Naive thymus-derived CD4-positive, alpha-beta T cell (primary cell): ENCODE results near the gene PAPLN. TPM values are rescaled to one million over a fixed set of nuclear protein-coding genes. Genes with fewer than 3 reads are reported as not detected.

Experiments
- ATAC-seq: fragments of 150-1000 bp; cut with Tn5 transposase; 2 replicates; pipeline ENCODE4 v1.10.0; 2021; ENCODE audit warnings: mild to moderate bottlenecking, moderate library complexity
- CTCF ChIA-PET: fragments of 350-600 bp; sonication (Branson Sonifier 250); formaldehyde crosslinking; loops from one replicate; lab custom pipeline; 2021; ENCODE audit warnings: antibody characterized with exemption; lab: Charles Lee
- POLR2A ChIA-PET: fragments of 350-600 bp; sonication (Branson Sonifier 250); formaldehyde crosslinking; loops from one replicate; lab custom pipeline; 2021; ENCODE audit warnings: antibody characterized with exemption, inconsistent platforms; lab: Charles Lee
- DNase-seq, 9 donors: peaks; one replicate each; pipeline versions ENCODE4 v3.0.0 to v3.0.0-alpha.2; 2020 to 2022; ENCODE audit warnings: mixed read lengths in 1 of 9
- H3K27ac ChIP-seq: one replicate; pipeline ENCODE4 v1.7.0; 2013; ENCODE audit warnings: mild to moderate bottlenecking, low read depth, low read length, moderate library complexity
- H3K27me3 ChIP-seq, 2 donors: one replicate each; pipeline ENCODE4 v1.7.0; 2013; ENCODE audit warnings: low read length in 2 of 2, mild to moderate bottlenecking in 2 of 2, moderate library complexity in 2 of 2; ENCODE audit not compliant: control insufficient read depth in 2 of 2, insufficient read depth in 2 of 2
- H3K36me3 ChIP-seq, 3 experiments: 1 replicate in 2 of 3; 2 replicates in 1 of 3; pipeline ENCODE4 v1.7.0; 2013; ENCODE audit warnings: low read length in 3 of 3, mild to moderate bottlenecking in 3 of 3, moderate library complexity in 1 of 3; ENCODE audit not compliant: insufficient read depth in 3 of 3, control insufficient read depth in 2 of 3
- H3K4me1 ChIP-seq, 2 donors: one replicate each; pipeline ENCODE4 v1.7.0; 2013; ENCODE audit warnings: low read length in 2 of 2, mild to moderate bottlenecking in 2 of 2, moderate library complexity in 1 of 2; ENCODE audit not compliant: control insufficient read depth in 2 of 2, insufficient read depth in 2 of 2
- H3K4me3 ChIP-seq: 2 replicates; pipeline ENCODE4 v1.7.0; 2013; ENCODE audit warnings: mild to moderate bottlenecking, low read length
- H3K9me3 ChIP-seq, 3 experiments: 1 replicate in 2 of 3; 2 replicates in 1 of 3; pipeline ENCODE4 v1.7.0; 2013; ENCODE audit warnings: low read length in 3 of 3; ENCODE audit not compliant: control insufficient read depth in 2 of 3
- H3K27ac Mint-ChIP-seq, 9 donors: one replicate each; pipeline ENCODE4 v1.8.0; 2020 to 2022; ENCODE audit warnings: mixed read lengths in 9 of 9, mild to moderate bottlenecking in 8 of 9, moderate library complexity in 5 of 9, inconsistent platforms in 2 of 9
- H3K27me3 Mint-ChIP-seq, 5 donors: one replicate each; pipeline ENCODE4 v1.8.0; 2021 to 2022; ENCODE audit warnings: mixed read lengths in 5 of 5, mild to moderate bottlenecking in 1 of 5
- H3K36me3 Mint-ChIP-seq, 5 donors: one replicate each; pipeline ENCODE4 v1.8.0; 2020 to 2022; ENCODE audit warnings: mixed read lengths in 5 of 5, mild to moderate bottlenecking in 3 of 5, inconsistent platforms in 1 of 5
- H3K4me1 Mint-ChIP-seq, 7 donors: one replicate each; pipeline ENCODE4 v1.8.0; 2020 to 2022; ENCODE audit warnings: mixed read lengths in 7 of 7, mild to moderate bottlenecking in 3 of 7, inconsistent platforms in 1 of 7
- H3K4me3 Mint-ChIP-seq, 10 donors: one replicate each; pipeline ENCODE4 v1.8.0; 2020 to 2022; ENCODE audit warnings: mild to moderate bottlenecking in 10 of 10, mixed read lengths in 10 of 10, moderate library complexity in 6 of 10, inconsistent platforms in 2 of 10
- H3K9me3 Mint-ChIP-seq, 11 donors: one replicate each; pipeline ENCODE4 v1.8.0; 2020 to 2022; ENCODE audit warnings: mixed read lengths in 11 of 11, mild to moderate bottlenecking in 4 of 11, inconsistent platforms in 1 of 11, moderate library complexity in 1 of 11
- intact Hi-C, 2 donors: fragments of 100-400 bp; cut with micrococcal nuclease; formaldehyde crosslinking; loops; one replicate each; pipeline ENCODE4 v1.15.1; 2023
- polyA plus RNA-seq, 2 donors: library from polyadenylated mRNA; unstranded; fragments of 300-500 nt; fragmentation: Illumina TruSeq; gene quantifications; one replicate each; pipeline ENCODE4 v1.2.3, GENCODE V29; 2021
- total RNA-seq, 6 experiments: library from RNA in 5 of 6; stranded (reverse) in 5 of 6; gene quantifications; 1 replicate in 5 of 6; 2 replicates in 1 of 6; pipeline ENCODE4 v1.2.3 and lab custom pipeline; 2021 to 2026

The PAPLN gene
- total and polyA plus RNA-seq, 7 experiments from 2014 or later = 0.08 to 1.4 (median 0.44) TPM

GRCh38 chr14:73203527-73203926 lies 33.8 kb upstream of the PAPLN start:
- H3K4me3 ChIP-seq = no peak overlapping the region
- ChIA-PET POLR2A (no interaction called here), CTCF (no interaction called here)
- Mint-ChIP-seq H3K27me3 (no peaks in the 10 kb centered on the region), H3K4me1 (peaks cover 0 to 3% (median 0%) of the 10 kb centered on the region in 7 donors), H3K9me3 (peaks cover 0 to 4% (median 0%) of the 10 kb centered on the region in 11 donors), H3K4me3 (no peak overlapping the region), H3K36me3 (peaks cover 13 to 72% (median 59%) of the 10 kb centered on the region in 5 donors), H3K27ac (no peak overlapping the region)
- H3K36me3 ChIP-seq = peaks cover 0 to 52% (median 8%) of the 10 kb centered on the region in 3 experiments
- intact Hi-C loops = no loop called here
- no peak for ATAC-seq
- H3K4me1 ChIP-seq = no peaks in the 10 kb centered on the region
- H3K27ac ChIP-seq = no peak overlapping the region
- no peaks in the 10 kb centered on the region for H3K27me3 ChIP-seq
- H3K9me3 ChIP-seq = no peaks in the 10 kb centered on the region
- no peak for DNase-seq

GRCh38 chr14:73207615-73208014 lies 29.7 kb upstream of the PAPLN start:
- intact Hi-C loops = no loop called here
- Histone ChIP-seq H3K36me3 (peaks cover 0 to 69% (median 8%) of the 10 kb centered on the region in 3 experiments), H3K4me3 (no peak overlapping the region), H3K9me3 (no peaks in the 10 kb centered on the region), H3K4me1 (no peaks in the 10 kb centered on the region), H3K27me3 (no peaks in the 10 kb centered on the region), H3K27ac (no peak overlapping the region)
- Mint-ChIP-seq H3K4me3 (no peak overlapping the region), H3K27ac (no peak overlapping the region), H3K27me3 (no peaks in the 10 kb centered on the region), H3K9me3 (peaks cover 0 to 3% (median 0%) of the 10 kb centered on the region in 11 donors), H3K4me1 (peaks cover 0 to 3% (median 0%) of the 10 kb centered on the region in 7 donors), H3K36me3 (peaks cover 17 to 67% (median 53%) of the 10 kb centered on the region in 5 donors)
- ChIA-PET CTCF (interaction anchor here (0.6 kb wide), 1 partner anchor 9 kb away, joined by 3 read pairs; no protein-coding TSS in a partner anchor), POLR2A (no interaction called here)
- DNase-seq (no peak), ATAC-seq (no peak)

DNA sequence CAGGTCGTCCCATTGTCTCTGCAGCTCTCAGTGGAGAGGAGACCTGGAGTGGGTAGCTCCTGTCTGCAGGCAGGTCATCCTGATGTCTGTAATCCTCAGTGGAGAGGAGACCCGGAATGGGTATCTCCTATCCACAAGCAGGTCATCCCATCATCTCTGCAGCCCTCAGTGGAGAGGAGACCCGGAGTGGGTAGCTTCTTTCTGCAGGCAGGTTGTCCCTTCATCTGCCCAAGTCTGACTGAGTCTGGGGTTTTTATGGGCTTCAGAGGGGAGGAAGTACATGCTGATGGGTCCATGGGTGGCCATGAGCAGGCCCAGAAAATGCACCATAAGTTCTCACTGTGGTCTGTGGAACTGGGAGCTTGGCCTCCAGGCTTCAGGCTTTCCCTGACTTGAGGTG lies 28.9 kb upstream of the PAPLN start:
- ChIA-PET CTCF (no interaction called here), POLR2A (no interaction called here)
- ATAC-seq (no peak), DNase-seq (no peak)
- no peaks in the 10 kb centered on the region for H3K9me3 ChIP-seq
- Mint-ChIP-seq H3K27me3 (no peaks in the 10 kb centered on the region), H3K4me1 (peaks cover 0 to 3% (median 0%) of the 10 kb centered on the region in 7 donors), H3K27ac (no peak overlapping the region), H3K36me3 (peaks cover 19 to 73% (median 53%) of the 10 kb centered on the region in 5 donors), H3K9me3 (peaks cover 0 to 3% (median 0%) of the 10 kb centered on the region in 11 donors), H3K4me3 (no peak overlapping the region)
- no peak overlapping the region for H3K27ac ChIP-seq
- H3K4me3 ChIP-seq = no peak overlapping the region
- H3K36me3 ChIP-seq = peaks cover 7 to 77% (median 8%) of the 10 kb centered on the region in 3 experiments
- H3K27me3 ChIP-seq = no peaks in the 10 kb centered on the region
- intact Hi-C loops = no loop called here
- H3K4me1 ChIP-seq = no peaks in the 10 kb centered on the region

DNA sequence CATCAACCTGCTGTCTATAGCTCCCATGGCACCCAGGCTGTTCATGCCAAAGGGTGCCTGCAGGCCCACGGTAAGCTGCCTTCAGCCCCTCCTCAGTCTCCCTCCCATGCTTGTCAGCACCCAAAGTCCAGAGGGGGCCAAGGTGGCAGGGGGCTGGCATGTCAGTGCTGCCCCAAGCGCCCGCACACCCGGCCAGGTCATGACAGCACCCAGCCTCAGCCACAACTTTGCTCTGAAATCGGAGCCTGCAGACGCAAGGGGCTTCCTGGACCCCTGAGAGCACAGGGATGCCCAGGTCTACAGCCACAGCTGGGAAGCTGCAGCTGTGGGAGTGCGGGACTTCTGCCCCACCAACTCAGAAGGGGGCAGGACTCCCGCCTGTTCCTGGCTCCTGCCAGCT lies 28.5 kb upstream of the PAPLN start:
- POLR2A ChIA-PET = no interaction called here
- CTCF ChIA-PET = no interaction called here
- no peaks in the 10 kb centered on the region for H3K9me3 ChIP-seq
- H3K27ac Mint-ChIP-seq = no peak overlapping the region
- DNase-seq (no peak), ATAC-seq (no peak)
- intact Hi-C loops = no loop called here
- peaks cover 0 to 3% (median 0%) of the 10 kb centered on the region in 7 donors for H3K4me1 Mint-ChIP-seq
- H3K36me3 ChIP-seq = peaks cover 8 to 82% (median 11%) of the 10 kb centered on the region in 3 experiments
- H3K4me3 Mint-ChIP-seq = no peak overlapping the region
- peaks cover 20 to 74% (median 51%) of the 10 kb centered on the region in 5 donors for H3K36me3 Mint-ChIP-seq
- no peak overlapping the region for H3K27ac ChIP-seq
- no peak overlapping the region for H3K4me3 ChIP-seq
- peaks cover 0 to 3% (median 0%) of the 10 kb centered on the region in 11 donors for H3K9me3 Mint-ChIP-seq
- no peaks in the 10 kb centered on the region for H3K27me3 Mint-ChIP-seq
- H3K27me3 ChIP-seq = no peaks in the 10 kb centered on the region
- H3K4me1 ChIP-seq = no peaks in the 10 kb centered on the region

DNA sequence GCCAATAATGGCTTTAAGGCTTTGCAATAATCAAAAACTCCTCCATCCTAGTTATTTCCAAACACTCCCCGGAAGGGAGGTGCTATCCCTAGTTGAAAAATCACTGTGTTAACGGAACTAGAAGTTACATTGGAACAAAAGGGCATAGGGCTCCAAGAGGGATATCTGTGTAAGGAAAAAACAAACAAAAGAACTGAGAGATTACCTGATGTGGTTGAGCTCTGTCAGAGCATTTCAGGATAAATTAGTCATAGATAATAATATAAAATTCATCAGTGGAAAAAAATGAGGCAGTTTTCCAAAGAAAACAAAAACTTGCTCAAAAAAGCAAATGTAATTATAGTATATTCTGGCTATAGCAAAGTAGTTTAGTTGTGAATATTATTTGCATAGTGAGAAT lies 27.4 kb upstream of the PAPLN start:
- H3K27me3 Mint-ChIP-seq = no peaks in the 10 kb centered on the region
- peaks cover 20 to 74% (median 48%) of the 10 kb centered on the region in 5 donors for H3K36me3 Mint-ChIP-seq
- peaks cover 0 to 3% (median 0%) of the 10 kb centered on the region in 11 donors for H3K9me3 Mint-ChIP-seq
- Histone ChIP-seq H3K36me3 (peaks cover 8 to 81% (median 14%) of the 10 kb centered on the region in 3 experiments), H3K4me3 (no peak overlapping the region), H3K4me1 (no peaks in the 10 kb centered on the region), H3K9me3 (no peaks in the 10 kb centered on the region), H3K27ac (no peak overlapping the region), H3K27me3 (no peaks in the 10 kb centered on the region)
- peaks cover 0 to 1% (median 0%) of the 10 kb centered on the region in 7 donors for H3K4me1 Mint-ChIP-seq
- ATAC-seq = no peak
- H3K4me3 Mint-ChIP-seq = no peak overlapping the region
- CTCF ChIA-PET = no interaction called here
- intact Hi-C loops = no loop called here
- DNase-seq = no peak
- H3K27ac Mint-ChIP-seq = no peak overlapping the region
- POLR2A ChIA-PET = no interaction called here

DNA sequence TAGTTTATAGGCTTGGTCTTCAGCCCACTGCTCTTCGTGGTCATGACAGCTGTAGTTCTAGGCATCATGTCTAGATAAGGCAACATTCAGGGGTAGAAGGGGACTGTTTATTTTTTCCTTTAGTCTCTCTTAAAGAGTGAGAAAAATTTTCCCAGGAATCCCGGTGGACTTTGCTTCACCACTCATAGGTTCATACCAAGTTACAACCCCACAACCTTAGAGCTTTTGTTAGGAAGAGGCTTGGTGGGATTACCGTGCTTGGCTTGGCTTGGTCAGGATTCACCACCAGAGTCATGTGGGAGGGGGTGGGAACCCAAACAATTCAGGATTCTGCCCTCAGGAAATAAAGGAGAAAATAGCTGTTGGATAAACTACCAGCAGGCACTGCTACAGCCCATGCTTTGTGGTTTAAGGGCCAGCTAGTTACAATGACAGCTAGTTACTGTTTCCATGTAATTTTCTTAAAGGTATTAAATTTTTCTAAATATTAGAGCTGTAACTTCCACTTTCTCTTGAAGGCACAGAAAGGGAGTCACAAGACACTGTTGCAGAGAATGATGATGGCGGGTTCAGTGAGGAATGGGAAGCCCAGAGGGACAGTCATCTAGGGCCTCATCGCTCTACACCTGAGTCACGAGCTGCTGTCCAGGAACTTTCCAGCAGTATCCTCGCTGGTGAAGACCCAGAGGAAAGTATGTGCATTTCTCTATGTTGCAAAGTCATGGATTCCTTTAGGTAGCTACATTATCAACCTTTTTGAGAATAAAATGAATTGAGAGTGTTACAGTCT lies 25.9 kb upstream of the PAPLN start:
- H3K27ac ChIP-seq = no peak overlapping the region
- Mint-ChIP-seq H3K36me3 (peaks cover 15 to 61% (median 36%) of the 10 kb centered on the region in 5 donors), H3K27ac (peak overlapping the region in 1 of 9 donors; percentile 65), H3K4me1 (no peaks in the 10 kb centered on the region), H3K27me3 (no peaks in the 10 kb centered on the region), H3K9me3 (peaks cover 0 to 3% (median 0%) of the 10 kb centered on the region in 11 donors), H3K4me3 (no peak overlapping the region)
- H3K9me3 ChIP-seq = no peaks in the 10 kb centered on the region
- no peak overlapping the region for H3K4me3 ChIP-seq
- intact Hi-C loops = no loop called here
- ChIA-PET CTCF (no interaction called here), POLR2A (no interaction called here)
- H3K4me1 ChIP-seq = no peaks in the 10 kb centered on the region
- no peak for ATAC-seq
- H3K36me3 ChIP-seq = peaks cover under 1 to 79% (median 14%) of the 10 kb centered on the region in 3 experiments
- no peak for DNase-seq
- no peaks in the 10 kb centered on the region for H3K27me3 ChIP-seq
